Left ventricle myocardium inferior (tissue), 1 donor: ENCODE measurements around the gene ITGA1. TPM values are rescaled to one million over a fixed set of nuclear protein-coding genes. Genes with fewer than 3 reads are reported as not detected.

Experiments
- DNase-seq: peaks from one replicate; pipeline ENCODE4 v3.0.0-alpha.2; 2020
- H3K27ac ChIP-seq: fragments of 200-600 bp; replicated peaks from 2 replicates; pipeline ENCODE4 v1.8.0; 2021
- H3K27me3 ChIP-seq: fragments of 200-600 bp; 2 replicates; pipeline ENCODE4 v1.8.0; 2021; ENCODE audit warnings: low read depth
- H3K36me3 ChIP-seq: fragments of 200-600 bp; 2 replicates; pipeline ENCODE4 v1.8.0; 2021
- H3K4me1 ChIP-seq: fragments of 200-600 bp; 2 replicates; pipeline ENCODE4 v1.8.0; 2021
- H3K4me3 ChIP-seq: fragments of 200-600 bp; 2 replicates; pipeline ENCODE4 v1.8.0; 2021; ENCODE audit warnings: mild to moderate bottlenecking, moderate library complexity
- H3K9me3 ChIP-seq: fragments of 200-600 bp; replicated peaks from 2 replicates; pipeline ENCODE4 v1.8.0; 2021
- intact Hi-C: fragments of 100-400 bp; cut with micrococcal nuclease; formaldehyde crosslinking; loops from one replicate; pipeline ENCODE4 v1.11.0; 2022
- total RNA-seq: library from RNA; stranded (reverse); fragmentation: NEBNext Ultra II Directional; extraction: Animal tissue kit (Norgen Biotek cat#: 25700); gene quantifications from one replicate; pipeline ENCODE4 v1.2.1, GENCODE V29; 2021
- TF ChIP-seq, protein P1 (sequence below): fragments of 200-600 bp; IDR thresholded peaks from 2 replicates; pipeline ENCODE4 v1.8.0; 2021; ENCODE audit warnings: antibody characterized with exemption, mild to moderate bottlenecking, borderline replicate concordance
- donor health status: DM: no; HTN: yes; CAD: no; lungs with severe emphysema.

ITGA1 gene
- total RNA-seq, 1 donor from 2014 or later = 28.4 TPM

DNA sequence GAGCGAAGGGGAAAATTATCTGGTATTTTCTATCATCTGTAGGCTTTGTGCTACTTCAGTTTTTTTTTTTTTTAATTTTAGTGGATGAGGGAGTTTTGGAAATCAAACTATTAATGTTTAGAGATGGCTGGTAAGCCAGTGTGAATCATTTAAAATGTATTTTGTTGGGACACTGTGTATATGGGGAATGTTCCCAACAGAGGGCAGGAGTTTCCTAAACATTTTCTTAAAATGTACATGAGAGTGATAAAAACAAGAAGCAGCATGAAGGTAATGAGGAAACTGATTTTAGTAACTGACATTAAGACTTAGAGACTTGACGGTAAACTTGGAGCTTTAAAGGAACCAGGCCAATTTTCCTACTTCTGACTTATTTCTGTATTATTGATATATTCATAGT lies 133.2 kb downstream of the ITGA1 start:
- TF ChIP-seq, protein P1, sequence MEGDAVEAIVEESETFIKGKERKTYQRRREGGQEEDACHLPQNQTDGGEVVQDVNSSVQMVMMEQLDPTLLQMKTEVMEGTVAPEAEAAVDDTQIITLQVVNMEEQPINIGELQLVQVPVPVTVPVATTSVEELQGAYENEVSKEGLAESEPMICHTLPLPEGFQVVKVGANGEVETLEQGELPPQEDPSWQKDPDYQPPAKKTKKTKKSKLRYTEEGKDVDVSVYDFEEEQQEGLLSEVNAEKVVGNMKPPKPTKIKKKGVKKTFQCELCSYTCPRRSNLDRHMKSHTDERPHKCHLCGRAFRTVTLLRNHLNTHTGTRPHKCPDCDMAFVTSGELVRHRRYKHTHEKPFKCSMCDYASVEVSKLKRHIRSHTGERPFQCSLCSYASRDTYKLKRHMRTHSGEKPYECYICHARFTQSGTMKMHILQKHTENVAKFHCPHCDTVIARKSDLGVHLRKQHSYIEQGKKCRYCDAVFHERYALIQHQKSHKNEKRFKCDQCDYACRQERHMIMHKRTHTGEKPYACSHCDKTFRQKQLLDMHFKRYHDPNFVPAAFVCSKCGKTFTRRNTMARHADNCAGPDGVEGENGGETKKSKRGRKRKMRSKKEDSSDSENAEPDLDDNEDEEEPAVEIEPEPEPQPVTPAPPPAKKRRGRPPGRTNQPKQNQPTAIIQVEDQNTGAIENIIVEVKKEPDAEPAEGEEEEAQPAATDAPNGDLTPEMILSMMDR = no peak
- DNase-seq = no peak
- H3K36me3 ChIP-seq = peaks cover 39% of the 10 kb centered on the region
- no peak overlapping the region for H3K4me3 ChIP-seq
- no peaks in the 10 kb centered on the region for H3K4me1 ChIP-seq
- no peaks in the 10 kb centered on the region for H3K27me3 ChIP-seq
- H3K27ac ChIP-seq = no peak overlapping the region
- intact Hi-C loops = no loop called here
- H3K9me3 ChIP-seq = no peaks in the 10 kb centered on the region

DNA sequence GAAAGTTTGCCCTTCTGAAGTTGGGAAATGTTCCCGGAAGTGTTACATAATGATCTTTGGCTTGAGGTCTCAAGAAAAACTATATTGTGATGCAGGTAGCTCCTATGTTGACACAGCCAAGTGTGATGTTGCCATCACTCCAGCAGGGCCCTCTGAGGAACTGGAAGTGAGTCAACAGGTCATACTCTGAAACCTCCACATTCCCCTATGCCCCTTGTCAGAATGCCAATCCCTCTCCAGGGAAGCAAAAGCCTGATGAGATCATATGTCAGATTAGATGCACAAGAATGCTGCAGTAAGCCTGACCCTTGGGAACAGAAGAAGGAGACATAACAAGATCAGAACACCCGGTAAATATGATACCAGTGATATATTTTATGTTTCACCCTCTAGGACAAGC lies 134.7 kb downstream of the ITGA1 start:
- peaks cover 45% of the 10 kb centered on the region for H3K36me3 ChIP-seq

DNA sequence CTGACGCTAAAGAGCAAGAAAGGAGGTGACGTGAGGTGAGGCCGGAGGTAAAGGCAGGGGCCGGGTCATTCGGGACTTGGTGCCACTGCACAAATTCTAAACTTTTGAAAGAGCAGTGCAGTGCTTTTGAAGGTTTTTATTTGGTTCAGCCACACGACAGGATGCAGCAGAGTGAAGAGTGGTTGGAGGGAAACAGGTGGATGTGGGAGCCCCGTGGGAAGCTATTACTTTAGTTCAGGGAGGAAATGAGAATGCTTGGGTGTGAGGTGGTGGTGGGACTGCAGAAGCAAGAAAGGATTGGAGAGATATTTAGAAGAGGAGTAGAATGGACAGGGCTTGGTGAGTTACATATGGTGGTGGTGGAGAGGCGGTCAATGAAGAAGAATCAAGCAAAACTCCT lies 136.7 kb downstream of the ITGA1 start:
- Histone ChIP-seq H3K9me3 (no peaks in the 10 kb centered on the region), H3K27me3 (no peaks in the 10 kb centered on the region), H3K36me3 (peaks cover 57% of the 10 kb centered on the region), H3K4me3 (no peak overlapping the region), H3K27ac (no peak overlapping the region), H3K4me1 (no peaks in the 10 kb centered on the region)
- intact Hi-C loops = no loop called here
- TF ChIP-seq, protein P1 = no peak
- DNase-seq = no peak

More for the DNA sequence above, 134.7 kb downstream of the ITGA1 start:
- TF ChIP-seq, protein P1 = no peak
- Histone ChIP-seq H3K4me1 (no peaks in the 10 kb centered on the region), H3K9me3 (no peaks in the 10 kb centered on the region), H3K4me3 (no peak overlapping the region), H3K27me3 (no peaks in the 10 kb centered on the region), H3K27ac (no peak overlapping the region)
- no peak for DNase-seq
- intact Hi-C loops = no loop called here

DNA sequence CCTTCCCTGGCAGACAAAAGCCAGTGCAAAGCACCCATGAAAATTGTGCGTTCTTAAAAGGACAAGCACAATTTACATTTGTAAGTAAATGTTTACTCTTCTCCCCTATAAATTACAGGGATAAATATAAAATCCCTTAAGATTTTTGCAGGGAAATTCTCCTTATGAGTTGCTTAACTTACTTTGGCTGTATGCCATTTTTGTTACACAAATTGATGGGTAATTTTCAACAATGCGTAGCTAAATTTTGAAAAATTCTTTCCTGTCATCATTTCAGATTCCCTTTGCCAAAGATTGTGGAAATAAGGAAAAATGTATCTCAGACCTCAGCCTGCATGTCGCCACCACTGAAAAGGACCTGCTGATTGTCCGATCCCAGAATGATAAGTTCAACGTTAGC lies 137.3 kb downstream of the ITGA1 start:
- TF ChIP-seq, protein P1 = no peak
- no peak overlapping the region for H3K4me3 ChIP-seq
- intact Hi-C loops = no loop called here
- peaks cover 61% of the 10 kb centered on the region for H3K36me3 ChIP-seq
- H3K27me3 ChIP-seq = no peaks in the 10 kb centered on the region
- H3K9me3 ChIP-seq = no peaks in the 10 kb centered on the region
- DNase-seq = no peak
- H3K4me1 ChIP-seq = no peaks in the 10 kb centered on the region
- no peak overlapping the region for H3K27ac ChIP-seq

DNA sequence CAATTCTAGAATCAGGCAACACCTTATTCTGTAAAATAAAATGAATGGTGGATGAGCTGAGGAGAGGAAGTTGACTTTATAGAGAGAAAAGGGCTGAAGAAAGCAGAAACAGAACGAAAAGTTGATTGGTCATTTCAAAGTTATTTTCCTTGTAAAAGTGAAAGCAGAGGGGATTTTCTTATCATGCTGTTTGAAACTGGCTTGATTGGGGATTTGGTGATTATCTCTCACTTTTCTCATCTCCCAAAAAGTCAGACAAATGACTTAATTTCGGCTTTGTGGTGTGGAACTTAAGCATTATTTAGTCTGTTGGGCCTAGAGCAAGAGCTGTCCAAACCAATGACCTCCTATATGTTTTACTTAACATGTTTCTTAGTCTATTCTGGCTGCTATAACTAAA lies 141.0 kb downstream of the ITGA1 start:
- H3K27ac ChIP-seq = no peak overlapping the region
- H3K36me3 ChIP-seq = peaks cover 61% of the 10 kb centered on the region

More for the DNA sequence above, 141.0 kb downstream of the ITGA1 start:
- H3K4me1 ChIP-seq = no peaks in the 10 kb centered on the region
- no peak for DNase-seq
- no peaks in the 10 kb centered on the region for H3K27me3 ChIP-seq
- H3K9me3 ChIP-seq = no peaks in the 10 kb centered on the region
- TF ChIP-seq, protein P1 = no peak
- no peak overlapping the region for H3K4me3 ChIP-seq
- intact Hi-C loops = no loop called here
